H9 (cell line): Measurements from ENCODE around the gene WFDC2. TPM values are rescaled to one million over a fixed set of nuclear protein-coding genes. Genes with fewer than 3 reads are reported as not detected.
A peak's percentile ranks its signal among the peaks of the same experiment; 100 is the strongest.

ENCODE experiments used
- DNase-seq: peaks from one replicate; pipeline ENCODE4 v3.0.0-alpha.2; 2017
- H2AFZ ChIP-seq: one replicate; pipeline ENCODE4 v1.6.1; 2013; ENCODE audit warnings: mild to moderate bottlenecking, low read length, control low read depth, moderate library complexity
- H2AK5ac ChIP-seq: 2 replicates; pipeline ENCODE4 v1.6.1; 2013; ENCODE audit warnings: low read length, control low read depth, mixed read lengths; ENCODE audit not compliant: insufficient read length
- H2BK120ac ChIP-seq: one replicate; pipeline ENCODE4 v1.6.1; 2013; ENCODE audit warnings: low read depth, mild to moderate bottlenecking, low read length, control low read depth, inconsistent platforms; ENCODE audit not compliant: poor library complexity, severe bottlenecking
- H2BK12ac ChIP-seq: 2 replicates; pipeline ENCODE4 v1.6.1; 2013; ENCODE audit warnings: low read length, control low read depth, mixed read lengths, low read depth; ENCODE audit not compliant: insufficient read length
- H2BK15ac ChIP-seq: 2 replicates; pipeline ENCODE4 v1.6.1; 2013; ENCODE audit warnings: low read depth, low read length, control low read depth
- H2BK20ac ChIP-seq: one replicate; pipeline ENCODE4 v1.6.1; 2013; ENCODE audit warnings: low read depth, mild to moderate bottlenecking, low read length, control low read depth, inconsistent platforms; ENCODE audit not compliant: poor library complexity, severe bottlenecking
- H2BK5ac ChIP-seq: 2 replicates; pipeline ENCODE4 v1.6.1; 2013; ENCODE audit warnings: low read length, control low read depth, mixed read lengths; ENCODE audit not compliant: insufficient read length
- H3K14ac ChIP-seq: 2 replicates; pipeline ENCODE4 v1.6.1; 2013; ENCODE audit warnings: low read length, control low read depth; ENCODE audit not compliant: insufficient read depth
- H3K18ac ChIP-seq: 2 replicates; pipeline ENCODE4 v1.6.1; 2013; ENCODE audit warnings: low read depth, mild to moderate bottlenecking, mixed read lengths, low read length, control low read depth; ENCODE audit not compliant: insufficient read length
- H3K23ac ChIP-seq: 2 replicates; pipeline ENCODE4 v1.6.1; 2013; ENCODE audit warnings: low read length, control low read depth, mixed read lengths, low read depth; ENCODE audit not compliant: insufficient read length
- H3K23me2 ChIP-seq: 2 replicates; pipeline ENCODE4 v1.6.1; 2013; ENCODE audit warnings: low read depth, mild to moderate bottlenecking, mixed read lengths, low read length, control low read depth; ENCODE audit not compliant: insufficient read length, poor library complexity, severe bottlenecking
- H3K27ac ChIP-seq: 2 replicates; pipeline ENCODE4 v1.5.1; 2013; ENCODE audit warnings: low read length, control low read depth, mixed read lengths, low read depth; ENCODE audit not compliant: insufficient read length
- H3K27me3 ChIP-seq: 2 replicates; pipeline ENCODE4 v1.6.1; 2013; ENCODE audit warnings: low read length, control low read depth, inconsistent platforms; ENCODE audit not compliant: insufficient read depth
- H3K4ac ChIP-seq: 2 replicates; pipeline ENCODE4 v1.6.1; 2013; ENCODE audit warnings: low read depth, mild to moderate bottlenecking, control low read depth, inconsistent platforms, low read length, moderate library complexity
- H3K4me1 ChIP-seq: 2 replicates; pipeline ENCODE4 v1.6.1; 2013; ENCODE audit warnings: low read length, control low read depth, inconsistent platforms; ENCODE audit not compliant: insufficient read depth
- H3K4me2 ChIP-seq: 2 replicates; pipeline ENCODE4 v1.6.1; 2013; ENCODE audit warnings: low read length, control low read depth, mixed read lengths; ENCODE audit not compliant: insufficient read length, insufficient read depth
- H3K56ac ChIP-seq: 2 replicates; pipeline ENCODE4 v1.6.1; 2013; ENCODE audit warnings: low read depth, mild to moderate bottlenecking, mixed read lengths, low read length, control low read depth; ENCODE audit not compliant: insufficient read length
- H3K79me1 ChIP-seq: 2 replicates; pipeline ENCODE4 v1.6.1; 2013; ENCODE audit warnings: low read depth, mild to moderate bottlenecking, moderate library complexity, low read length, control low read depth, inconsistent platforms; ENCODE audit not compliant: insufficient read depth, poor library complexity, severe bottlenecking
- H3K79me2 ChIP-seq: 2 replicates; pipeline ENCODE4 v1.6.1; 2013; ENCODE audit warnings: low read length, control low read depth, inconsistent platforms; ENCODE audit not compliant: insufficient read depth
- H3K9ac ChIP-seq: 2 replicates; pipeline ENCODE4 v1.6.1; 2013; ENCODE audit warnings: low read length, control low read depth, mixed read lengths; ENCODE audit not compliant: insufficient read length; ENCODE audit errors: extremely low read depth
- H3K9me3 ChIP-seq: one replicate; pipeline ENCODE4 v1.6.1; 2013; ENCODE audit warnings: low read depth, low read length, inconsistent platforms; ENCODE audit not compliant: control insufficient read depth
- H3T11ph ChIP-seq: one replicate; pipeline ENCODE4 v1.6.1; 2013; ENCODE audit warnings: mild to moderate bottlenecking, low read length, control low read depth, inconsistent platforms
- H4K20me1 ChIP-seq: one replicate; pipeline ENCODE4 v1.6.1; 2013; ENCODE audit not compliant: control insufficient read depth, insufficient read length, insufficient read depth
- H4K5ac ChIP-seq: 2 replicates; pipeline ENCODE4 v1.6.1; 2013; ENCODE audit warnings: low read depth, mild to moderate bottlenecking, mixed read lengths, low read length, control low read depth; ENCODE audit not compliant: insufficient read length
- H4K8ac ChIP-seq: replicated peaks from 2 replicates; pipeline ENCODE4 v1.6.1; 2013; ENCODE audit warnings: low read length, control low read depth, mixed read lengths, low read depth; ENCODE audit not compliant: insufficient read length
- H4K91ac ChIP-seq: 2 replicates; pipeline ENCODE4 v1.6.1; 2013; ENCODE audit warnings: low read depth, mild to moderate bottlenecking, moderate library complexity, mixed read lengths, low read length, control low read depth; ENCODE audit not compliant: insufficient read length
- H3K27ac Mint-ChIP-seq, 3 experiments: 2 replicates in 2 of 3; 3 replicates in 1 of 3; pipeline ENCODE4 v1.8.0; 2020 to 2021; ENCODE audit warnings: mixed read lengths in 3 of 3, mild to moderate bottlenecking in 1 of 3, moderate library complexity in 1 of 3
- H3K27me3 Mint-ChIP-seq: 2 replicates; pipeline ENCODE4 v1.8.0; 2021; ENCODE audit warnings: low read depth, mild to moderate bottlenecking, moderate library complexity, mixed read lengths
- H3K36me3 Mint-ChIP-seq, 3 experiments: 2 replicates in 2 of 3; 3 replicates in 1 of 3; pipeline ENCODE4 v1.8.0; 2020 to 2021; ENCODE audit warnings: low read depth in 3 of 3, mixed read lengths in 3 of 3; ENCODE audit not compliant: insufficient read depth in 1 of 3
- H3K4me1 Mint-ChIP-seq, 2 experiments: 2 replicates each; pipeline ENCODE4 v1.8.0; 2020; ENCODE audit warnings: mixed read lengths in 2 of 2
- H3K4me3 Mint-ChIP-seq, 2 experiments: 2 replicates in 1 of 2; 3 replicates in 1 of 2; pipeline ENCODE4 v1.8.0; 2020 to 2021; ENCODE audit warnings: mild to moderate bottlenecking in 2 of 2, mixed read lengths in 2 of 2, moderate library complexity in 1 of 2
- H3K9me3 Mint-ChIP-seq, 2 experiments: 2 replicates in 1 of 2; 3 replicates in 1 of 2; pipeline ENCODE4 v1.8.0; 2020; ENCODE audit warnings: mild to moderate bottlenecking in 2 of 2, mixed read lengths in 2 of 2, moderate library complexity in 1 of 2
- CTCF ChIP-seq: fragments of 200-600 bp; sonication (generic); conservative IDR thresholded peaks from 3 replicates; pipeline ENCODE4 v1.8.0; 2021; ENCODE audit warnings: antibody characterized with exemption, mild to moderate bottlenecking
- WGBS: extraction: QIAGEN DNeasy Blood & Tissue Kit; methylation state at CpG from one replicate; pipeline ENCODE4 v1.1.7; 2013; ENCODE audit warnings: missing lambda C conversion rate, low lambda C conversion rate, mixed read lengths; ENCODE audit not compliant: insufficient read length; ENCODE audit errors: extremely low coverage; 5-methylcytosine and 5-hydroxymethylcytosine counted together
- total RNA-seq: library from RNA; stranded (reverse); gene quantifications from 2 replicates; pipeline ENCODE4 v1.2.1, GENCODE V29; 2021

Gene WFDC2
- total RNA-seq, 1 experiment from 2014 or later, result 57.1 TPM

DNA sequence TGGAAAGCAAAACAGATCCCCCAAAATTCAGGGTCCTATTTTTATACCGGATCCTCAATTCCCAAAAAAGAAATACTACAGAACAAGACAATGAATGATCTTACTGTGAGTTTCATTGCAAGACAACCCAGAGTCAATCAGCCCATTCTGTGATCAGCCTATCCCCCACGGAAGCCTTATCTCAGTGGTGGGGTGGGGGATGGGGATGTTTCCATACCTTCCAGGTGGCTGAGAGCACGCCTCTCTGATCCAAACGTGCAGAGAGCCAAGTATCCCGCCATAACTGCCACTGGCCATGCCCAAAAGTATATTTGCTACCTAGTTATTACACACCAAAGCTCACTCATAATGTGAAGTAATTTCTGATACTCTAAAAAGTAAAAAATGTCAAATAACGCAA, 15.1 kb downstream of the WFDC2 start:
- Histone ChIP-seq H3K4ac (no peak overlapping the region), H4K8ac (no peak overlapping the region), H3K23ac (no peak overlapping the region), H3K9me3 (no peaks in the 10 kb centered on the region), H3K27me3 (no peaks in the 10 kb centered on the region), H3K56ac (no peak overlapping the region), H2BK5ac (no peak overlapping the region), H3K79me2 (no peaks in the 10 kb centered on the region), H3K9ac (no peak overlapping the region), H4K5ac (no peak overlapping the region), H2BK12ac (no peak overlapping the region), H3K23me2 (peaks cover 5% of the 10 kb centered on the region), H2BK20ac (no peak overlapping the region), H3K18ac (no peak overlapping the region), H2BK15ac (no peak overlapping the region), H3K27ac (no peak overlapping the region), H4K91ac (no peak overlapping the region), H2AK5ac (no peak overlapping the region), H2AFZ (no peak overlapping the region), H3K79me1 (no peaks in the 10 kb centered on the region), H4K20me1 (no peaks in the 10 kb centered on the region), H3K14ac (no peak overlapping the region), H3K4me2 (no peak overlapping the region), H2BK120ac (no peak overlapping the region), H3T11ph (no peak overlapping the region), H3K4me1 (peaks cover 7% of the 10 kb centered on the region; the same call in 1 of the 2 replicates)
- peaks cover 4% of the 10 kb centered on the region; the same call in 1 of the 2 replicates for H3K27me3 Mint-ChIP-seq
- no peak overlapping the region for H3K4me3 Mint-ChIP-seq
- peaks cover 3 to 9% (median 4%) of the 10 kb centered on the region in 3 experiments; a peak in 5 of 7 replicates for H3K36me3 Mint-ChIP-seq
- H3K27ac Mint-ChIP-seq, result peak overlapping the region in 1 of 3 experiments; percentile 34; a peak in 1 of 7 replicates
- TF ChIP-seq CTCF, result no peak
- no peaks in the 10 kb centered on the region for H3K9me3 Mint-ChIP-seq
- peaks cover 25 to 26% of the 10 kb centered on the region in 2 experiments for H3K4me1 Mint-ChIP-seq
- no CpG with 5 or more reads among the region's 6 CpGs for WGBS
- no peak for DNase-seq
